Sigmoid colon (tissue), 4 donors: ENCODE measurements around the gene CSPG4.
"Not testable (repeated sequence)": the region's sequence is repeated elsewhere in the genome, so short reads cannot be mapped to it uniquely, and the experiment has no call there.

Source experiments
- CTCF ChIP-seq, 4 experiments: fragments of 450-650 bp in 3 of 4; fragments of 200-600 bp in 1 of 4; IDR thresholded peaks; one replicate each; pipeline ENCODE4 v1.5.1; 2016 to 2019; ENCODE audit warnings: antibody characterized with exemption in 4 of 4, mild to moderate bottlenecking in 3 of 4, moderate library complexity in 2 of 4
- EP300 ChIP-seq, 4 donors: sonication (generic); formaldehyde crosslinking; IDR thresholded peaks; one replicate each; pipeline ENCODE4 v1.6.1; 2017; ENCODE audit warnings: antibody characterized with exemption in 4 of 4
- POLR2A ChIP-seq, 2 donors: fragments of 450-650 bp; IDR thresholded peaks; one replicate each; pipeline ENCODE4 v1.6.1; 2016; ENCODE audit warnings: antibody characterized with exemption in 2 of 2, mild to moderate bottlenecking in 2 of 2, moderate library complexity in 2 of 2
- POLR2AphosphoS5 ChIP-seq, 4 donors: sonication (generic); formaldehyde crosslinking; IDR thresholded peaks; one replicate each; pipeline ENCODE4 v1.6.1; 2017; ENCODE audit warnings: antibody characterized with exemption in 4 of 4

GRCh38 chr15:75705375-75705774 is 7.3 kb downstream of the CSPG4 start:
- TF ChIP-seq CTCF, POLR2AphosphoS5, POLR2A, EP300 (IDR thresholded peaks at IDR 0.05): not testable (repeated sequence)
